Measurements from ENCODE around the gene PPFIBP1.
"Not testable (repeated sequence)": the region's sequence is repeated elsewhere in the genome, so short reads cannot be mapped to it uniquely, and the experiment has no call there.

DNA sequence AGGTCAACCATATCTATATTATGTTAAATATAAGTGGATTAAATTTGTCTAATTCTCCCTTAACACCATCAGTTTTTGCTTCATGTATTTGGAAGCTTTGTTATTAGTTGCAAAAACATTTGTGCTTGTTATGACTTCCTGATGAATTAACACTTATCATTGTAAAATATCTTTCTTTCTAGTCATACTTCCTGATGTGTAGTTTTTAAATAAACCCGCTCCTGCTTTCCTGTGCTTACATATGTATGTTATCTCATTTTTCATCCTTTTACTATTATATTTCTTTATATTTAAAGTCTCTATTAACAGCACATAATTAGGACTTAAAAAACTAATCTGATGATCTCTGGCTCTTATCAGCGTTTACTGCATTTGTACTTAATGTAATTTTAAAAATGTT, 106.2 kb downstream of the PPFIBP1 start:
- TF ChIP-seq, protein P1, sequence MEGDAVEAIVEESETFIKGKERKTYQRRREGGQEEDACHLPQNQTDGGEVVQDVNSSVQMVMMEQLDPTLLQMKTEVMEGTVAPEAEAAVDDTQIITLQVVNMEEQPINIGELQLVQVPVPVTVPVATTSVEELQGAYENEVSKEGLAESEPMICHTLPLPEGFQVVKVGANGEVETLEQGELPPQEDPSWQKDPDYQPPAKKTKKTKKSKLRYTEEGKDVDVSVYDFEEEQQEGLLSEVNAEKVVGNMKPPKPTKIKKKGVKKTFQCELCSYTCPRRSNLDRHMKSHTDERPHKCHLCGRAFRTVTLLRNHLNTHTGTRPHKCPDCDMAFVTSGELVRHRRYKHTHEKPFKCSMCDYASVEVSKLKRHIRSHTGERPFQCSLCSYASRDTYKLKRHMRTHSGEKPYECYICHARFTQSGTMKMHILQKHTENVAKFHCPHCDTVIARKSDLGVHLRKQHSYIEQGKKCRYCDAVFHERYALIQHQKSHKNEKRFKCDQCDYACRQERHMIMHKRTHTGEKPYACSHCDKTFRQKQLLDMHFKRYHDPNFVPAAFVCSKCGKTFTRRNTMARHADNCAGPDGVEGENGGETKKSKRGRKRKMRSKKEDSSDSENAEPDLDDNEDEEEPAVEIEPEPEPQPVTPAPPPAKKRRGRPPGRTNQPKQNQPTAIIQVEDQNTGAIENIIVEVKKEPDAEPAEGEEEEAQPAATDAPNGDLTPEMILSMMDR (IDR thresholded peaks at IDR 0.05) = not testable (repeated sequence)
- TF ChIP-seq, protein P2, sequence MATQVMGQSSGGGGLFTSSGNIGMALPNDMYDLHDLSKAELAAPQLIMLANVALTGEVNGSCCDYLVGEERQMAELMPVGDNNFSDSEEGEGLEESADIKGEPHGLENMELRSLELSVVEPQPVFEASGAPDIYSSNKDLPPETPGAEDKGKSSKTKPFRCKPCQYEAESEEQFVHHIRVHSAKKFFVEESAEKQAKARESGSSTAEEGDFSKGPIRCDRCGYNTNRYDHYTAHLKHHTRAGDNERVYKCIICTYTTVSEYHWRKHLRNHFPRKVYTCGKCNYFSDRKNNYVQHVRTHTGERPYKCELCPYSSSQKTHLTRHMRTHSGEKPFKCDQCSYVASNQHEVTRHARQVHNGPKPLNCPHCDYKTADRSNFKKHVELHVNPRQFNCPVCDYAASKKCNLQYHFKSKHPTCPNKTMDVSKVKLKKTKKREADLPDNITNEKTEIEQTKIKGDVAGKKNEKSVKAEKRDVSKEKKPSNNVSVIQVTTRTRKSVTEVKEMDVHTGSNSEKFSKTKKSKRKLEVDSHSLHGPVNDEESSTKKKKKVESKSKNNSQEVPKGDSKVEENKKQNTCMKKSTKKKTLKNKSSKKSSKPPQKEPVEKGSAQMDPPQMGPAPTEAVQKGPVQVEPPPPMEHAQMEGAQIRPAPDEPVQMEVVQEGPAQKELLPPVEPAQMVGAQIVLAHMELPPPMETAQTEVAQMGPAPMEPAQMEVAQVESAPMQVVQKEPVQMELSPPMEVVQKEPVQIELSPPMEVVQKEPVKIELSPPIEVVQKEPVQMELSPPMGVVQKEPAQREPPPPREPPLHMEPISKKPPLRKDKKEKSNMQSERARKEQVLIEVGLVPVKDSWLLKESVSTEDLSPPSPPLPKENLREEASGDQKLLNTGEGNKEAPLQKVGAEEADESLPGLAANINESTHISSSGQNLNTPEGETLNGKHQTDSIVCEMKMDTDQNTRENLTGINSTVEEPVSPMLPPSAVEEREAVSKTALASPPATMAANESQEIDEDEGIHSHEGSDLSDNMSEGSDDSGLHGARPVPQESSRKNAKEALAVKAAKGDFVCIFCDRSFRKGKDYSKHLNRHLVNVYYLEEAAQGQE (IDR thresholded peaks at IDR 0.05; ENCODE audit: insufficient read depth in 1 of 2, low read depth in 2 of 2, low read length in 1 of 2) = not testable (repeated sequence)
- TF ChIP-seq TCF7L2, POLR2AphosphoS5 (IDR thresholded peaks at IDR 0.05; ENCODE audit: low read depth, low read length): not testable (repeated sequence)
